GM20000 (cell line): Measurements from ENCODE around the gene LIPG.

Experiments
- DNase-seq: peaks from one replicate; pipeline ENCODE4 v3.0.0; 2012; ENCODE audit warnings: low spot score
- TF ChIP-seq, protein P1 (sequence below): IDR thresholded peaks from 2 replicates; pipeline ENCODE4 v1.5.1; 2012; ENCODE audit warnings: mild to moderate bottlenecking, control low read depth; ENCODE audit errors: extremely low read depth, missing control alignments

LIPG gene

GRCh38 chr18:49626842-49627467, 65.1 kb downstream of the LIPG start:
- TF ChIP-seq, protein P1, sequence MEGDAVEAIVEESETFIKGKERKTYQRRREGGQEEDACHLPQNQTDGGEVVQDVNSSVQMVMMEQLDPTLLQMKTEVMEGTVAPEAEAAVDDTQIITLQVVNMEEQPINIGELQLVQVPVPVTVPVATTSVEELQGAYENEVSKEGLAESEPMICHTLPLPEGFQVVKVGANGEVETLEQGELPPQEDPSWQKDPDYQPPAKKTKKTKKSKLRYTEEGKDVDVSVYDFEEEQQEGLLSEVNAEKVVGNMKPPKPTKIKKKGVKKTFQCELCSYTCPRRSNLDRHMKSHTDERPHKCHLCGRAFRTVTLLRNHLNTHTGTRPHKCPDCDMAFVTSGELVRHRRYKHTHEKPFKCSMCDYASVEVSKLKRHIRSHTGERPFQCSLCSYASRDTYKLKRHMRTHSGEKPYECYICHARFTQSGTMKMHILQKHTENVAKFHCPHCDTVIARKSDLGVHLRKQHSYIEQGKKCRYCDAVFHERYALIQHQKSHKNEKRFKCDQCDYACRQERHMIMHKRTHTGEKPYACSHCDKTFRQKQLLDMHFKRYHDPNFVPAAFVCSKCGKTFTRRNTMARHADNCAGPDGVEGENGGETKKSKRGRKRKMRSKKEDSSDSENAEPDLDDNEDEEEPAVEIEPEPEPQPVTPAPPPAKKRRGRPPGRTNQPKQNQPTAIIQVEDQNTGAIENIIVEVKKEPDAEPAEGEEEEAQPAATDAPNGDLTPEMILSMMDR = no peak
- DNase-seq = no peak

DNA sequence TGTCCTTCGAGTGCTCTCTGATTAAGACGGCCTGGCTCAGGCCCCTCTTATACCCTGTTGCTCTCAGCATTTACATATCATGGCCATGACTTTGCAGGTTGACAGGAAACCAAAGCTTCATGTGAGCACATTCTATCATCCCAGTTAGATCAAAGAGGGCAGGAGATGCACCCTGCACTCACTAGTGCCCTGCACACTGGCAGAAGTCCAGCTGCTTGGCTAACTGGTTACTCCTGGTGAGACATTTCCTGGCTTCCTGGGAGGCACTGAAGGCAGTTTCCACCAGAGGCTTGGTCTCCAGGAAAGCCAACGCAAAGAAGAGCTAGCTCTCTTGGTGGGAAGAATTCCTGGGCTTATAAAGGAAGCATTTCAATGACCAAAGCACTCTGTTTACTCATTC, 66.3 kb downstream of the LIPG start:
- no peak for DNase-seq
- TF ChIP-seq, protein P1 = no peak

- no peak for DNase-seq
These were observed 67.3 kb downstream of the LIPG start for GRCh38 chr18:49628881-49629795.

GRCh38 chr18:49630246-49630699, 68.4 kb downstream of the LIPG start:
- TF ChIP-seq, protein P1 = no peak
- DNase-seq = no peak

More at GRCh38 chr18:49628881-49629795, 67.3 kb downstream of the LIPG start:
- TF ChIP-seq, protein P1 = no peak

- TF ChIP-seq, protein P1 = no peak
- DNase-seq = no peak
These were observed 69.4 kb downstream of the LIPG start for GRCh38 chr18:49631146-49631866.

DNA sequence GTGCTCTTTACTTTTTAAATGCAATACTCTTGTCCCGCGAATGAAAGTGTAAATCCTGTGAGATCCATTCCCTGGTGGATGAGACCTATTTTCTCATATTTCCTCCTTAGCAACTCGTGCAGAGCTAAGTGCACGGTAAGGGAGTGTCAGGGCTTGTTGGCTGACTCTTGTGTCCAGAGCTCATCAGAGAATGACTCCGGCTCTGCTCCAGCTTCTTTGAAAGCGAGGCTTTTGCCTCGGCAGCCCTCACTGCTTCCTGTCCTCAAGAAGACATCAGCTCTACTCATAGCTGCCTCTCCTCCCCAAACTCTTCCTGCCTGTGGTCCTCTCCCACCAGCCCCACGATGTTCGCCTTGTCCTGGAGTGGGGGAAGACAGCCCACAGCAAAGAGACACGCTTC, 70.7 kb downstream of the LIPG start:
- TF ChIP-seq, protein P1 = no peak
- DNase-seq = no peak
